Peyer's patch (tissue), 4 donors: ENCODE data around the gene SUSD4.

Source experiments
- CTCF ChIP-seq, 6 experiments: fragments of 450-650 bp in 4 of 6; fragments of 200-600 bp in 2 of 6; sonication (generic) in 1 of 6; IDR thresholded peaks; one replicate each; pipeline ENCODE4 v1.5.1; 2017 to 2019; ENCODE audit warnings: antibody characterized with exemption in 6 of 6, mild to moderate bottlenecking in 3 of 6, moderate library complexity in 1 of 6
- POLR2A ChIP-seq, 2 donors: fragments of 450-650 bp; IDR thresholded peaks; one replicate each; pipeline ENCODE4 v1.5.1; 2017; ENCODE audit warnings: antibody characterized with exemption in 2 of 2, mild to moderate bottlenecking in 2 of 2, moderate library complexity in 2 of 2

- TF ChIP-seq POLR2A (IDR thresholded peaks at IDR 0.05): no peak
- no peak for TF ChIP-seq CTCF (IDR thresholded peaks at IDR 0.05)
Observed at GRCh38 chr1:223403184-223403815, 39.3 kb upstream of the SUSD4 start.
